Measurements from ENCODE around the gene SLC20A1.

Gene SLC20A1

GRCh38 chr2:112656679-112657078, 10.9 kb downstream of the SLC20A1 start:
- TF ChIP-seq, protein P1, sequence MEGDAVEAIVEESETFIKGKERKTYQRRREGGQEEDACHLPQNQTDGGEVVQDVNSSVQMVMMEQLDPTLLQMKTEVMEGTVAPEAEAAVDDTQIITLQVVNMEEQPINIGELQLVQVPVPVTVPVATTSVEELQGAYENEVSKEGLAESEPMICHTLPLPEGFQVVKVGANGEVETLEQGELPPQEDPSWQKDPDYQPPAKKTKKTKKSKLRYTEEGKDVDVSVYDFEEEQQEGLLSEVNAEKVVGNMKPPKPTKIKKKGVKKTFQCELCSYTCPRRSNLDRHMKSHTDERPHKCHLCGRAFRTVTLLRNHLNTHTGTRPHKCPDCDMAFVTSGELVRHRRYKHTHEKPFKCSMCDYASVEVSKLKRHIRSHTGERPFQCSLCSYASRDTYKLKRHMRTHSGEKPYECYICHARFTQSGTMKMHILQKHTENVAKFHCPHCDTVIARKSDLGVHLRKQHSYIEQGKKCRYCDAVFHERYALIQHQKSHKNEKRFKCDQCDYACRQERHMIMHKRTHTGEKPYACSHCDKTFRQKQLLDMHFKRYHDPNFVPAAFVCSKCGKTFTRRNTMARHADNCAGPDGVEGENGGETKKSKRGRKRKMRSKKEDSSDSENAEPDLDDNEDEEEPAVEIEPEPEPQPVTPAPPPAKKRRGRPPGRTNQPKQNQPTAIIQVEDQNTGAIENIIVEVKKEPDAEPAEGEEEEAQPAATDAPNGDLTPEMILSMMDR (conservative IDR thresholded peaks at IDR 0.05) = no peak
- H3K27ac ChIP-seq = no peak overlapping the region

- no peak overlapping the region for H3K27ac ChIP-seq
- TF ChIP-seq, protein P1 (conservative IDR thresholded peaks at IDR 0.05) = no peak
Observed at GRCh38 chr2:112658301-112658700, 12.6 kb downstream of the SLC20A1 start.

- TF ChIP-seq, protein P1 (conservative IDR thresholded peaks at IDR 0.05) = no peak
- no peak overlapping the region for H3K27ac ChIP-seq
Observed at GRCh38 chr2:112658839-112659667, 13.3 kb downstream of the SLC20A1 start.

GRCh38 chr2:112660138-112660537, 14.4 kb downstream of the SLC20A1 start:
- no peak overlapping the region for H3K27ac ChIP-seq
- TF ChIP-seq, protein P1 (conservative IDR thresholded peaks at IDR 0.05) = no peak

DNA sequence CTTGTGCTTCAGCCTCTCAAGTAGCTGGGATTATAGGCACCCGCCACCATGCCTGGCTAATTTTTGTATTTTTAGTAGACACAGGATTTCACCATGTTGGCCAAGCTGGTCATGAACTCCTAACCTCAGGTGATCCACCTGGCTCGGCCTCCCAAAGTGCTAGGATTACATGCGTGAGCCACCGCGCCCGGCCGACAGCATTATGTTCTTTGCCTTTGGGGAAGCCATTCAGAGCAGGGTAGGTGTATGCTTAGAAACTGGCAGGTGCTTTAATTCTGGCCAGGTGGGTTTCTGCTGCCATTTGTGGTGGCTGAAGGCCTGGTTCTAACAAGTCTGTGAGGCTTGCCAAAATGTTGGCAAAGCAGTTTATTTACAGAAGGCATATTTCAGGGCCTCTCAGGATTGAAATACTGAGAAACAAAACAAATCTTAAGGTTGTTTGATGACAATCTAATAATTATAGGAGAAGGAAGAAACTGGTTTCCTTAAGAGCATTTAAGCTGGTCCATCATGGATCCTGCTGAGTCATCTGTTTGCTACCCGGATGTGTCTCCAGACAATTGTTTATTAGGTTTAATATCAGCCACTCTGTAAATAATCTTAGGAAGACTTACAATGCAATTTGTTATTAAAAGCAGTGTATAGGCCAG, 16.0 kb downstream of the SLC20A1 start:
- peak overlapping the region; percentile 59 for H3K27ac ChIP-seq
- TF ChIP-seq, protein P1 (conservative IDR thresholded peaks at IDR 0.05) = no peak

GRCh38 chr2:112662704-112663103, 17.0 kb downstream of the SLC20A1 start:
- TF ChIP-seq, protein P1 (conservative IDR thresholded peaks at IDR 0.05) = no peak
- H3K27ac ChIP-seq = peak overlapping the region; percentile 59

GRCh38 chr2:112664689-112665088, 18.9 kb downstream of the SLC20A1 start:
- TF ChIP-seq, protein P1 (conservative IDR thresholded peaks at IDR 0.05) = no peak
- no peak overlapping the region for H3K27ac ChIP-seq

All from VCaP (cell line).